GM23248 (cell line): ENCODE data around the gene CACNA1C.

Experiments
- EZH2 ChIP-seq: fragments of 200-600 bp; sonication (generic); IDR thresholded peaks from 2 replicates; pipeline ENCODE4 v1.6.1; 2018; ENCODE audit warnings: antibody characterized with exemption, mild to moderate bottlenecking; ENCODE audit not compliant: insufficient read depth, poor library complexity, severe bottlenecking
- EZH2phosphoT487 ChIP-seq: fragments of 200-600 bp; sonication (generic); IDR thresholded peaks from 2 replicates; pipeline ENCODE4 v1.6.1; 2018; ENCODE audit warnings: antibody characterized with exemption, moderate library complexity, mild to moderate bottlenecking, low read depth; ENCODE audit not compliant: insufficient read depth

DNA sequence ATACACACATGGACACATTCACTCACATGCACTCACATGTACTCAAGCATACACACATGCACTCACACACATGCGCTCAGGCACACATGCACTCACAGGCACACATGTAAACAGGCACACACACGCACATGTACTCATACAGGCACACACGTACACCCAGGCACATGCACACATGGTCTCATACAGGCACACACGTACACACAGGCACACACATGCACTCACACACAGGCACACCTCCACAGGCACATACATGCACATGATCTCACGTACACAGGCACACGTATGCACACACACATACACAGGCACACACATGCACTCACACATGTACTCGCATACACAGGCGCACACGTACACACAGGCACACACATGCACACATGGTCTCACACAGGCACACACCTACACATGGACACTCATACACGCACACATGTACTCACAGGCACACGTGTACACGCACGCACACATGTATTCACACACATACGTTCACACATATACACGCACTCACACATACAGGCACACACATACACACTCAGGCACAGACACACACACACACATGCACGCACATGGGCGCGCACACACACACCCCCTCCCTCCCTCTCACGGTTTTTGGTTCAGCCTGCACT lies 138.9 kb downstream of the CACNA1C start:
- no peak for TF ChIP-seq EZH2
- TF ChIP-seq EZH2phosphoT487: no peak
